B cell (primary cell): ENCODE measurements around the gene DTD1. TPM values are rescaled to one million over a fixed set of nuclear protein-coding genes. Genes with fewer than 3 reads are reported as not detected.

Experiments
- ATAC-seq: fragments of 200-7000 bp; cut with Tn5 transposase; one replicate; pipeline ENCODE4 v1.10.0; 2021; ENCODE audit warnings: low read depth, mild to moderate bottlenecking, moderate number of reproducible peaks, moderate library complexity
- CTCF ChIA-PET: fragments of 350-600 bp; sonication (Branson Sonifier 250); formaldehyde crosslinking; loops from one replicate; lab custom pipeline; 2021; ENCODE audit warnings: antibody characterized with exemption, inconsistent platforms; lab: Charles Lee
- POLR2A ChIA-PET: fragments of 350-600 bp; sonication (Branson Sonifier 250); formaldehyde crosslinking; loops from one replicate; lab custom pipeline; 2021; ENCODE audit warnings: antibody characterized with exemption; lab: Charles Lee
- DNase-seq: peaks from one replicate; pipeline ENCODE4 v3.0.0; 2013
- H2AFZ ChIP-seq: 2 replicates; pipeline ENCODE4 v1.6.1; 2012; ENCODE audit warnings: mild to moderate bottlenecking, low read depth, low read length; ENCODE audit not compliant: insufficient read depth, poor library complexity, severe bottlenecking
- H3K27ac ChIP-seq, 2 donors: 1 replicate in 1 of 2; 2 replicates in 1 of 2; pipeline ENCODE4 v1.5.1; 2012 to 2013; ENCODE audit warnings: low read length in 2 of 2, mild to moderate bottlenecking in 2 of 2, moderate library complexity in 1 of 2
- H3K27me3 ChIP-seq, 4 experiments: fragments of 200-600 bp in 1 of 4; sonication (generic) in 1 of 4; replicated peaks in 1 of 4; 1 replicate in 2 of 4; 2 replicates in 2 of 4; pipeline versions ENCODE4 v1.6.1 to v1.7.0; 2013 to 2016; ENCODE audit warnings: low read length in 3 of 4, mild to moderate bottlenecking in 2 of 4, mixed read lengths in 1 of 4, moderate library complexity in 1 of 4; ENCODE audit not compliant: insufficient read depth in 4 of 4, control insufficient read depth in 3 of 4; ENCODE audit errors: control extremely low read depth in 1 of 4
- H3K36me3 ChIP-seq, 2 experiments: replicated peaks in 1 of 2; 1 replicate in 1 of 2; 2 replicates in 1 of 2; pipeline versions ENCODE4 v1.6.1 to v1.7.1; 2013; ENCODE audit warnings: low read length in 1 of 2; ENCODE audit not compliant: insufficient read depth in 2 of 2, control insufficient read depth in 1 of 2; ENCODE audit errors: control extremely low read depth in 1 of 2, extremely low read depth in 1 of 2
- H3K4me1 ChIP-seq, 2 donors: fragments of 200-600 bp in 1 of 2; sonication (generic) in 1 of 2; 1 replicate in 1 of 2; 2 replicates in 1 of 2; pipeline versions ENCODE4 v1.5.1 to v1.6.1; 2013 to 2017; ENCODE audit warnings: low read length in 2 of 2; ENCODE audit not compliant: control insufficient read depth in 2 of 2, insufficient read depth in 2 of 2
- H3K4me2 ChIP-seq: replicated peaks from 2 replicates; pipeline ENCODE3; 2012; ENCODE audit warnings: mild to moderate bottlenecking, low read depth, low read length; ENCODE audit not compliant: poor library complexity, severe bottlenecking
- H3K4me3 ChIP-seq, 5 experiments: fragments of 200-600 bp in 1 of 5; sonication (generic) in 1 of 5; 1 replicate in 3 of 5; 2 replicates in 2 of 5; pipeline versions ENCODE4 v1.5.1 to v1.7.0; 2011 to 2016; ENCODE audit warnings: low read length in 4 of 5, mild to moderate bottlenecking in 4 of 5, low read depth in 2 of 5, control low read depth in 1 of 5, moderate library complexity in 1 of 5; ENCODE audit not compliant: insufficient read depth in 1 of 5; ENCODE audit errors: control extremely low read depth in 1 of 5, extremely low read depth in 1 of 5
- H3K79me2 ChIP-seq: fragments of 200-600 bp; sonication (generic); one replicate; pipeline ENCODE4 v1.6.0; 2016; ENCODE audit warnings: low read length; ENCODE audit not compliant: control insufficient read depth, insufficient read depth
- H3K9ac ChIP-seq: fragments of 200-600 bp; sonication (generic); 2 replicates; pipeline ENCODE4 v1.6.1; 2017; ENCODE audit warnings: mild to moderate bottlenecking, low read length, moderate library complexity
- H3K9me3 ChIP-seq, 3 donors: one replicate each; pipeline versions ENCODE4 v1.6.1 to v1.7.1; 2013; ENCODE audit warnings: low read length in 2 of 3; ENCODE audit not compliant: control insufficient read depth in 2 of 3, insufficient read depth in 1 of 3; ENCODE audit errors: control extremely low read depth in 1 of 3
- H4K20me1 ChIP-seq: 2 replicates; pipeline ENCODE4 v1.6.0; 2012; ENCODE audit warnings: mild to moderate bottlenecking, low read length; ENCODE audit not compliant: insufficient read depth, control insufficient read depth, poor library complexity, severe bottlenecking
- H3K27ac Mint-ChIP-seq: one replicate; pipeline ENCODE4 v1.8.0; 2021; ENCODE audit warnings: mixed read lengths
- H3K27me3 Mint-ChIP-seq: one replicate; pipeline ENCODE4 v1.8.0; 2021; ENCODE audit warnings: mixed read lengths
- H3K4me1 Mint-ChIP-seq: one replicate; pipeline ENCODE4 v1.8.0; 2021; ENCODE audit warnings: mixed read lengths
- H3K4me3 Mint-ChIP-seq: one replicate; pipeline ENCODE4 v1.8.0; 2021; ENCODE audit warnings: mixed read lengths
- H3K9me3 Mint-ChIP-seq: one replicate; pipeline ENCODE4 v1.8.0; 2022; ENCODE audit warnings: mixed read lengths; ENCODE audit not compliant: insufficient read depth
- CTCF ChIP-seq: fragments of 200-600 bp; IDR thresholded peaks from one replicate; pipeline ENCODE4 v1.8.0; 2022; ENCODE audit warnings: antibody characterized with exemption, mild to moderate bottlenecking
- EZH2 ChIP-seq: IDR thresholded peaks from 2 replicates; pipeline ENCODE4 v1.6.1; 2012; ENCODE audit warnings: borderline replicate concordance, low read depth, mild to moderate bottlenecking, moderate library complexity, low read length; ENCODE audit not compliant: insufficient read depth, poor library complexity, severe bottlenecking
- WGBS: methylation state at CpG from one replicate; pipeline ENCODE4 v1.1.5; 2013; ENCODE audit warnings: missing lambda C conversion rate; ENCODE audit not compliant: insufficient coverage; 5-methylcytosine and 5-hydroxymethylcytosine counted together
- intact Hi-C: fragments of 100-400 bp; cut with micrococcal nuclease; formaldehyde crosslinking; loops from one replicate; pipeline ENCODE4 v1.10.0; 2022
- polyA plus RNA-seq: library from polyadenylated mRNA; depleted of rRNA; stranded (reverse); fragments of >200 nt; gene quantifications from 2 replicates; pipeline ENCODE4 v1.2.3, GENCODE V29; 2012
- total RNA-seq, 2 donors: library from RNA; stranded (reverse); fragments of 120-200 nt in 1 of 2; gene quantifications; 1 replicate in 1 of 2; 2 replicates in 1 of 2; pipeline versions ENCODE4 v1.2.3 to v1.2.4, GENCODE V29; 2013 to 2022

The DTD1 gene
- total and polyA plus RNA-seq, 2 donors (not counting 1 experiment from before 2014, with no cell fraction given): 18.7 to 20.4 TPM

GRCh38 chr20:18738888-18739287 is 151.0 kb downstream of the DTD1 start:
- Mint-ChIP-seq H3K9me3 (no peaks in the 10 kb centered on the region), H3K4me3 (no peak overlapping the region), H3K4me1 (peaks cover 7% of the 10 kb centered on the region), H3K27ac (no peak overlapping the region), H3K27me3 (no peaks in the 10 kb centered on the region)
- Histone ChIP-seq H3K4me2 (no peak overlapping the region), H3K4me1 (peaks cover 0 to 7% of the 10 kb centered on the region in 2 donors), H3K36me3 (no peaks in the 10 kb centered on the region), H3K79me2 (peaks cover 4% of the 10 kb centered on the region), H3K27ac (no peak overlapping the region), H3K27me3 (no peaks in the 10 kb centered on the region), H3K4me3 (no peak overlapping the region), H4K20me1 (no peaks in the 10 kb centered on the region), H3K9ac (no peak overlapping the region), H3K9me3 (peaks cover 0 to 3% (median 0%) of the 10 kb centered on the region in 3 donors), H2AFZ (no peak overlapping the region)
- ATAC-seq (no peak), DNase-seq (no peak)
- ChIA-PET POLR2A (no interaction called here), CTCF (no interaction called here)
- TF ChIP-seq CTCF (no peak), EZH2 (no peak)
- intact Hi-C loops: no loop called here
- 100% methylated on average over 2 of the region's 2 CpGs for WGBS

GRCh38 chr20:18739751-18740166 is 151.9 kb downstream of the DTD1 start:
- no peak for DNase-seq
- intact Hi-C loops: no loop called here
- no peak overlapping the region for H3K27ac Mint-ChIP-seq
- H3K27me3 ChIP-seq: no peaks in the 10 kb centered on the region
- H3K4me3 ChIP-seq: no peak overlapping the region
- no peak overlapping the region for H2AFZ ChIP-seq
- CTCF ChIA-PET: no interaction called here
- H3K4me1 Mint-ChIP-seq: peaks cover 7% of the 10 kb centered on the region
- 94% methylated on average over 4 of the region's 4 CpGs for WGBS
- no peak overlapping the region for H3K4me2 ChIP-seq
- POLR2A ChIA-PET: no interaction called here
- H3K4me3 Mint-ChIP-seq: no peak overlapping the region
- ATAC-seq: no peak
- no peak for TF ChIP-seq EZH2
- no peak for TF ChIP-seq CTCF
- H3K4me1 ChIP-seq: peaks cover 0 to 7% of the 10 kb centered on the region in 2 donors
- no peaks in the 10 kb centered on the region for H4K20me1 ChIP-seq
- H3K9me3 Mint-ChIP-seq: no peaks in the 10 kb centered on the region
- H3K9ac ChIP-seq: no peak overlapping the region
- H3K27ac ChIP-seq: no peak overlapping the region
- H3K9me3 ChIP-seq: peaks cover 0 to 3% (median 0%) of the 10 kb centered on the region in 3 donors
- peaks cover 0 to under 1% of the 10 kb centered on the region in 2 experiments for H3K36me3 ChIP-seq
- no peaks in the 10 kb centered on the region for H3K27me3 Mint-ChIP-seq
- H3K79me2 ChIP-seq: peaks cover 4% of the 10 kb centered on the region
